ENCODE data around the gene CRX. TPM values are rescaled to one million over a fixed set of nuclear protein-coding genes. Genes with fewer than 3 reads are reported as not detected.

The CRX gene
- total and polyA plus RNA-seq, 4 donors = 0.04 TPM; not detected in 3

GRCh38 chr19:47820410-47820809 is 1.3 kb upstream of the CRX start:
- WGBS = 64% methylated on average over 2 of the region's 2 CpGs
- H3K4me3 ChIP-seq (ENCODE audit: low read depth in 1 of 3, low read length in 3 of 3) = no peak overlapping the region
- no peak for DNase-seq (ENCODE audit: low spot score)
- no peak overlapping the region for H3K9ac ChIP-seq (ENCODE audit: low read depth in 1 of 2, low read length in 2 of 2)
- H3K4me1 ChIP-seq (ENCODE audit: control insufficient read depth in 4 of 4, insufficient read depth in 4 of 4, low read length in 3 of 4) = no peaks in the 10 kb centered on the region
- no peaks in the 10 kb centered on the region for H3K36me3 ChIP-seq (ENCODE audit: control insufficient read depth in 4 of 4, insufficient read depth in 3 of 4, low read depth in 1 of 4, low read length in 3 of 4)
- no peaks in the 10 kb centered on the region for H3K9me3 ChIP-seq (ENCODE audit: control insufficient read depth in 4 of 4, low read length in 3 of 4)
- H3K27ac ChIP-seq (ENCODE audit: low read depth in 1 of 2, low read length in 2 of 2) = no peak overlapping the region
- TF ChIP-seq HNF4G (IDR thresholded peaks at IDR 0.05) (no peak), TAF1 (conservative IDR thresholded peaks at IDR 0.05) (no peak), YY1 (IDR thresholded peaks at IDR 0.05) (no peak), GABPA (IDR thresholded peaks at IDR 0.05 in 1 of 2, conservative IDR thresholded peaks at IDR 0.05 in 1 of 2) (no peak), RXRA (IDR thresholded peaks at IDR 0.05) (no peak), JUND (IDR thresholded peaks at IDR 0.05) (no peak), REST (IDR thresholded peaks at IDR 0.05) (no peak), FOXA1 (IDR thresholded peaks at IDR 0.05) (no peak), CTCF (IDR thresholded peaks at IDR 0.05; ENCODE audit: low read depth, low read length, missing input control) (no peak), ATF3 (IDR thresholded peaks at IDR 0.05) (no peak)
- TF ChIP-seq, protein P1, sequence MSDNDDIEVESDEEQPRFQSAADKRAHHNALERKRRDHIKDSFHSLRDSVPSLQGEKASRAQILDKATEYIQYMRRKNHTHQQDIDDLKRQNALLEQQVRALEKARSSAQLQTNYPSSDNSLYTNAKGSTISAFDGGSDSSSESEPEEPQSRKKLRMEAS (IDR thresholded peaks at IDR 0.05) = no peak
- TF ChIP-seq, protein P2, sequence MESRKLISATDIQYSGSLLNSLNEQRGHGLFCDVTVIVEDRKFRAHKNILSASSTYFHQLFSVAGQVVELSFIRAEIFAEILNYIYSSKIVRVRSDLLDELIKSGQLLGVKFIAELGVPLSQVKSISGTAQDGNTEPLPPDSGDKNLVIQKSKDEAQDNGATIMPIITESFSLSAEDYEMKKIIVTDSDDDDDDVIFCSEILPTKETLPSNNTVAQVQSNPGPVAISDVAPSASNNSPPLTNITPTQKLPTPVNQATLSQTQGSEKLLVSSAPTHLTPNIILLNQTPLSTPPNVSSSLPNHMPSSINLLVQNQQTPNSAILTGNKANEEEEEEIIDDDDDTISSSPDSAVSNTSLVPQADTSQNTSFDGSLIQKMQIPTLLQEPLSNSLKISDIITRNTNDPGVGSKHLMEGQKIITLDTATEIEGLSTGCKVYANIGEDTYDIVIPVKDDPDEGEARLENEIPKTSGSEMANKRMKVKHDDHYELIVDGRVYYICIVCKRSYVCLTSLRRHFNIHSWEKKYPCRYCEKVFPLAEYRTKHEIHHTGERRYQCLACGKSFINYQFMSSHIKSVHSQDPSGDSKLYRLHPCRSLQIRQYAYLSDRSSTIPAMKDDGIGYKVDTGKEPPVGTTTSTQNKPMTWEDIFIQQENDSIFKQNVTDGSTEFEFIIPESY (IDR thresholded peaks at IDR 0.05) = no peak
- peaks cover 0 to 4% (median 1%) of the 10 kb centered on the region in 4 donors for H3K27me3 ChIP-seq (ENCODE audit: control insufficient read depth in 4 of 4, insufficient read depth in 4 of 4, low read length in 3 of 4)

DNA sequence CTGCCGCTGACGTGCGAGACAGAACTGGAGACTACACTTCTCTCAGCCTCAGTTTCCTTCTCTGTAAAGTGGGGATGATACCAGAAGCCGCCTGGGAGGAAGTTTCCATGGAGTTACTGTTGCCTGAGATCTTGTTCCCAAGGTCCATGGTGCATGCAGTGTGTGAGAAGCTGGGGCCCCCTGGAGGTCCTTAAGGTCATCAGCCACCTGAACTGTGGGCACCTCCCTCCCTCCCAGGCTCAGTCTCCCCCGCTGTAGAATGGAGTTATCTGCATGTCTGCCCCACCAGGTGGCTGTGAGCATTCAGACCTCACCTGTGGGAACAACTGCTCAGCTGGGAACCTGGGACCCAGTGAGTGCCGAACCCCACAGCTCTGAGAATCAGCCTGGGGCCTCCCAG is 2.7 kb downstream of the CRX start:
- Histone ChIP-seq H3K27ac (ENCODE audit: low read depth in 1 of 2, low read length in 2 of 2) (no peak overlapping the region), H3K9me3 (ENCODE audit: control insufficient read depth in 4 of 4, low read length in 3 of 4) (peaks cover 2 to 5% (median 3%) of the 10 kb centered on the region in 4 donors), H3K4me1 (ENCODE audit: control insufficient read depth in 4 of 4, insufficient read depth in 4 of 4, low read length in 3 of 4) (no peaks in the 10 kb centered on the region), H3K4me3 (ENCODE audit: low read depth in 1 of 3, low read length in 3 of 3) (no peak overlapping the region), H3K27me3 (ENCODE audit: control insufficient read depth in 4 of 4, insufficient read depth in 4 of 4, low read length in 3 of 4) (peaks cover 0 to 4% (median 1%) of the 10 kb centered on the region in 4 donors), H3K9ac (ENCODE audit: low read depth in 1 of 2, low read length in 2 of 2) (no peak overlapping the region), H3K36me3 (ENCODE audit: control insufficient read depth in 4 of 4, insufficient read depth in 3 of 4, low read depth in 1 of 4, low read length in 3 of 4) (no peaks in the 10 kb centered on the region)
- no peak for DNase-seq (ENCODE audit: low spot score)
- WGBS = 89% methylated on average over 6 of the region's 6 CpGs
- no peak for TF ChIP-seq JUND (IDR thresholded peaks at IDR 0.05)
- no peak for TF ChIP-seq ATF3 (IDR thresholded peaks at IDR 0.05)
- TF ChIP-seq HNF4G (IDR thresholded peaks at IDR 0.05) = no peak
- no peak for TF ChIP-seq HNF4A (conservative IDR thresholded peaks at IDR 0.05)
- TF ChIP-seq GABPA (IDR thresholded peaks at IDR 0.05 in 1 of 2, conservative IDR thresholded peaks at IDR 0.05 in 1 of 2) = no peak
- no peak for TF ChIP-seq FOXA2 (IDR thresholded peaks at IDR 0.05)
- TF ChIP-seq TAF1 (conservative IDR thresholded peaks at IDR 0.05) = no peak
- no peak for TF ChIP-seq YY1 (IDR thresholded peaks at IDR 0.05)
- TF ChIP-seq NR2F2 (IDR thresholded peaks at IDR 0.05) = no peak
- no peak for TF ChIP-seq REST (IDR thresholded peaks at IDR 0.05)
- TF ChIP-seq SP1 (IDR thresholded peaks at IDR 0.05) = no peak
- TF ChIP-seq EGR1 (IDR thresholded peaks at IDR 0.05; ENCODE audit: low read depth in 2 of 2) = no peak
- TF ChIP-seq RXRA (IDR thresholded peaks at IDR 0.05) = no peak
- TF ChIP-seq FOXA1 (IDR thresholded peaks at IDR 0.05) = no peak
- TF ChIP-seq, protein P2 (IDR thresholded peaks at IDR 0.05) = no peak
